Measurements from ENCODE around the gene GPSM1.
A peak's percentile ranks its signal among the peaks of the same experiment; 100 is the strongest.

GPSM1 gene

DNA sequence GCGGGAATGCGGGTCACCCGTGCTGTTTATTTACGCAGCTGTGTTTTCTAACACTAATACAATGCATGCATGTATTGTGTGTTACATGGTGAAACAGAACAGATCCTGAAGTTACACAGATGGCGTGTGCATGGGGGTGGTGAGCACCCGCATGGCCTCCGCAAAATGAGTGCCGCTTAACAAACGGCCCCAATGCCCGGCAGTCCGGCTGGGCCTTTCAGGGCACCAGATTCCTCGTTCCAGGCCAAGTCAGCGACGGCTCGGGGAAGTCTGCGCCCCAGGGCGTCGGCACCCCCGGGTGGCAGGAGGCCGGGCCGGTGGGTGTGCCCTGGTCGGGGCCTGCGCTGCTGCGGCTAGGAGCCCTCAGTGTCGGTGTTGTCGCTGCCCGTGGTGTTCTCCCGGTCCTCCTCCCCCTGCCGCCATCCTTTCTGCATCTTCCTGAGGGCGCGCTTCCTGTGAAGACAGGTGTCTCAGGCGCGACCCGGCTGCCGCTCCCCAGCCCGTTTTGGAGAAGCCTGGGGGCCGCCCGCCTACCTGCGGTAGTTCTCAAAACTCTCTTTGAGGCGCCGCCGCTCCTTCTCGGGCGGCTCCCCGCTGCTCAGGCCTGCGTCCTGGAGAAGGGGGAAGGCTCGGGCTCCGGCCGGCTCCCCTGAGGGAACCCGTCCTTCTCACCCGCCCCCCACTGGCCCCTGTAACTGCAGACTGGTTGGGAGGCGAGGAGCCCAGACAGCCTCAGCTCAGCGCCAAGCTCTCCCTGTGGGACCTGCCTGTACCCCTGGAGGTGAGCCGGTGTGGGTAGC, 36.8 kb downstream of the GPSM1 start:
- no peak for DNase-seq

DNA sequence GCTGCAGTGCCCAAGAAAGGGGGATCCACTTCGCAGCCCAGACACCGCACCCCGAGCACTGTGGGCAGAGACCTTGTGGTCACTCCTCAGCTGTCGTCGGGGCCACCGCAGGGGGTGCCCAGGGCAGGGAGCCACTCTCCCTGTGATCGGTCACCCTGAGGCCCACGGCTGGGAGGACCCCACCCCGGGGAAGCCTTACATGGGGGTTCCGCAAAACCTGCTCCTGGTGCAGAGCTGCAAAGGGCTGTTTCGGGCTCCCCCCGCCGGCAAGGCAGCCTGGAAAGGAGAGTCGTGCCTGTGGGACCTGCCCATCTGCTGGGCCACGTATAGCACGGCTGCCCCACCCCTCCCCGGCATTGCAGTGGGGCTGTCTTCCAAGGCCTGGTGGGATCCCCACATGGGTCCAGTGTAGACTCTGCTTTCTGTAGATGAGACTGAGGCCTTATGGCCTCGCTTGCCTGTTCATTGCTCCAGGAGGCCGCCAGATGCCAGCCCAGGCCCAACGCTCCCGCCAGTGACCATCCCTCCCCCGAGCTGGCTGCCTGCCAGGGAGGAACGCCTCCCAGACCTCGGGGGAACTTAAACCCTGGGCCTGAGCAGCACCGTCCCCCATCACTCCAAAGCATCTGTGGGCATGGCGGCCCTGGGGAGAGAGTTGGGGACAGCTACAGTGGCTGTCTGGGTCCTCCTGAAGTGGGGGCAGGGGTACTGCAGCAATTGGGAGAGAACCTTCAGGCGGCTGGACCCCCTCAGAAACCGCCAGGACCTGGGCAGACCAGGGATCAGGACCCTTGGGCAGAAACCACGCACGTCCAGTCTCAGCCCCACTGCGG, 37.8 kb downstream of the GPSM1 start:
- no peak for DNase-seq

DNA sequence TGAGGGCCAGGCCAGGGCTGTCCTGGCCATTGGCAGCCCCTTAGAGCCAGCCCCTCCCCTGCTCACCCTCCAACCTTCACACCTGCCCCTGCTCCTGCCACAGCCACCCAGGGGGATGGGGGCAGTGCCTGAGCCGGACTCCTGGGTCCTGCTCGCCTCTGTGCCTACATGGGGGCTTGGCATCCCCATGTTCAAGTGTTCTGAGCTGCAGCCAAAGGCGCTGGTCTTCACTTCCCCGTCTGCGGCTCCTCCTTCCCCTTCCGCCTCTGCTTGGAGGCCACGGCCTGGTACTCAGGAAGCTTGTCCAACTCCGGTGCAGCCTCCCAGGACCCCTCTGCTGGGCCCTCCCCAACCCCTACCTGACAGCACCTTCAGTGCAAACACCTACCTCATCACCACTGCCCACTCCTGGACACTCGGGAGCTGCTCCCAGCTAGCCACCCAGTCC, 38.5 kb downstream of the GPSM1 start:
- DNase-seq: no peak

DNA sequence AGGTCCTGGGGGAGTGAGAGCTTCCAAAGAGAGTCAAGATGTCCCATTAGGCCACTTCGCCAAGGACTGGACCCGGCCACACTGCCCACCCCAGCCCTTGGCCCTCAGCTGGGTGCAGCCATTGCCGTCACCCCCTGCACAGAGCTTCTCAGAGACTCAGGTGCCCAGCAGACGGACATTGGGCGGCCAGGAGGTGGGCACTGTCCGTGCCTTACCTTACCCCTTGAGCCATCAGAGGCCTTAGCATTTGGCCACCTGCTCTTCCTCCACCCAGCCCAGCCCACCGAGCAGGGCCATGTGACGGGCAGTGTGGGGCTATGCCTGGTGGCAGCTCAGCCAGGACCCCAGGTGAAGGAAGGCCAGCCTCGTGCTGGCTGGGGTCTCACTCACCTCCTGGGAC, 39.5 kb downstream of the GPSM1 start:
- no peak for DNase-seq

DNA sequence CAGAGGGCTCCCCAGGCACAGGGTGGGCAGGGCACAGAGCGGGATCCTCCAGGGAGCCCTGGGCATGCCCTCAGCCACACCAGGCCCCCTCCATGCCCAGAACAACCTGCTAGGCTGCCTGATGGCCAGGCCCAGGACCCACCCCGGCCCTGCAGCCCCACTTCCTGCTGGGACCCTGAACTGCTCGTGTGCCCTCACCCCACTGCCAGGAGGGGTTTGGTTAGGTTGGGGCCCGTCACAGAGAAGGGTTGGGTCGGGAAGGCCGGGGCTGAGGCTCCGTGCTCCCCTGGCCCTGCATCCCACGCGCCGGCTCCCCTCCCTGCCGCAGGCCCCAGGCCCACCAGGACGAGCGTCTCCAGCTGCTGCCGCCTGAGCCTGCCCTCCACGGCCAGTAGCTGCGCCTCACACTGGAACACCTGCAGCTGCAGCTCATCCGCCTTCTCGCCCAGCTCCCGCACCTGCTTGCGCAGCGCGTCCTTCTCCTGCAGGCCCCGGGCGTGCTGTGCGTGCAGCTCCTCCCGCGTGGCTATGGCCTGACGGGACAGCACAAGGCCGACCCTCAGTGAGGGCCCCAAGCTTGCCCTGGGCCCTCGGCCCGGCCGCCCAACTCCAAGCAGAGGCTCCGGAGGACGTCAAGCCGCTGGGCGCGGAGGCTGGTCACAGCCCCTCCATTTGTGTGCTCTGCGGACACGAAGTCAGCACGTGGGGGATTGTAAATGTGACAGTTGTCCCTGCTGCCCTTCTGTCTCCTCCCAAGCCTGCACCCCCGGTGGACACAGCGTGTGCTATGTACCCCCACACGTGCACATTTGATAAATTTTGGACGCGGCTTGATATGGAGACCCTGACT, 40.2 kb downstream of the GPSM1 start:
- no peak for DNase-seq

DNA sequence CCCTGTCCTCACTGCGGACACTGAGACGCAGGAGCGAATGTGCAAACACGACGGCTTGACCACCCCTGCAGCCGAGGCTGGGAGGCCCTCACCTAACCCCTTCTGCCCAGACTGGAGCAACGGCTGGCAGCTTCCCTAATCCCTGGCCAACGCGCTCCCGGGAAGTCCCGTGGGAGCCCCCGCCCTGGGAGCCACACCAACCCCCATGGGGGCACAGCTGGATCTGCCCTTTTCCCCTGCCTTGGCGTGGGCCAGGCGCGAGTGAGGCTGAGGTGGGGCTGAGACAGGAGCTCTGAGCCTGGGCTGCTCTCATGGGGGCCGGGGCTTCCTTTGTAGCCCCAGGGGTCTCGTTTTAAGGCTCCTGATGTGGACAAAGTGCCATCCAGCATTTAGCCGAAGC, 40.9 kb downstream of the GPSM1 start:
- no peak for DNase-seq

DNA sequence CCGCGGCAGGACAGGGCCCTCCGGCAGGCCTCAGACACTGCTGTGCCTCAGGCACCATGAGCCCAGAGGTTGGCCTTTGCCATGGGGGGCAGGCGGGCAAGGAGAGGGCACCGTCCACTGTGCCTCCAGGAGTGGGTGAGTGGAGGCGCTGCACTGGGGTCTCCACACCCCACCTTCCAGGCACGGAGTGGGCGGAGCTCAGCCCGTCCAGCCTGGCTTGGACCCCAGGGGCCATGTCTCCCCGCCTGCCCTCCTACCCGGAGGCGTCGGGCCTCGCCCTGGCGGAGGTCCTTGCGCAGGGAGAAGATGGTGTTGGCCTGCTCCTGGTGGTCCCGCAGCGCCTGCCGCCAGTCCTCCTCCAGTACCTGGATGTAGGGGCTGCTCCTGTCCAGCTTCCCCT, 42.7 kb downstream of the GPSM1 start:
- DNase-seq: no peak

DNA sequence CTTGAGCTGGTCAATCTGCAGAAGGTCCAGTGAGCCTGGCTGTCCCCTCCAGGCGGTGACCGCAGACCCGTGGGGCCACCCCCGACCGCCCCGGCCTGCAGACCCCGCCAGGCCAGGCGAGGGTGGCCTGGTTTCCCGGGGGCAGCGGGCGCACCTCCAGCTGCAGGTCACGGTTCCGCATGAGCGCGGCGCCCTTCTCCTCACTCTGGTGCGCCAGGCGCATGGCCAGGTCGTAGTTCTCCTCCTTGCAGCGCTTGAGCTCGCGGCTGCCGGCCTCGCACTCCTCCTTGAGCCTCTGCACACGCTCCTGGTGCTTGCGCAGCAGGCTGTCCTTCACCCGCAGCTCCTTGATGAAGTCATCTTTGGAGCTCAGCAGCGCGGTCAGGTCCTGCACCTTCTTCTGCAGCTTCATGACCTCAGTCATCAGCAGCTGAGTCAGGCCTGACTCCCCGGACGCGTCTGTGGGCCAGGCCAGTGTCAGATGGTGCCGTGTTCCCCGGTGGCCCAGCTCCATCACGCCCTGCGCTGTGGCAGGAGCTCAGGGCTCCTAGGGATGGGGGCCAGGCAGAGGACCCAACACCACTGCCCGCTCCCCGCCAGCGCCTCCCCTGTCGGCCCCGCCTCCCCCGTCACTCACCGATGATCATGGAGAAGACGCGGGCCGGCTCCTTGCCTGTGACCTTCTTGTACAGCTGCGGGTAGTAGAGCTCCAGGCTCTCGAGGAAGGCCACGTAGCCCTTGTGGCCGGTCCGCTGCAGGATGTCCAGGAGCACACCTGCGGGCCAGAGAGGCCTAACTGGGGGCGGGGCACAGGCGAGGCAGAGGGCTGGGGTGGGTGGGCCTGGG, 43.6 kb downstream of the GPSM1 start:
- no peak for DNase-seq

DNA sequence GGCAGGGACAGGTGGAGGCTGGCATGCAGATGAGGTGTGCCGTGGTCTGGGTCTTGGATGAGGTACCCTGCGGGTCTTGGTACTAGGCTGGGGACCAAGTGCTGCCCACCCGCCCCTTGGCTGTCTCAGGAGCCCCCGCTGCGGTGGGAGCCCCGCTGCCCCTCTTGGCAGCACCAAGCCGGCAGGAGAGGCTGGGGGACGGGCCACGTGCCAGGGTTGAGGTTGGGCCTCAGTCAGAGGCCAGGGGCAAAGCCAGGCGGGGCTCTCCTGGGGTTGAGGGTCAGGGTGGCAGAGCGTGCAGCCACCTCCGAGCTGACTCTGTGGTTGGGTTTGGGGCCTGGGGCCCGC, 44.2 kb downstream of the GPSM1 start:
- no peak for DNase-seq

DNA sequence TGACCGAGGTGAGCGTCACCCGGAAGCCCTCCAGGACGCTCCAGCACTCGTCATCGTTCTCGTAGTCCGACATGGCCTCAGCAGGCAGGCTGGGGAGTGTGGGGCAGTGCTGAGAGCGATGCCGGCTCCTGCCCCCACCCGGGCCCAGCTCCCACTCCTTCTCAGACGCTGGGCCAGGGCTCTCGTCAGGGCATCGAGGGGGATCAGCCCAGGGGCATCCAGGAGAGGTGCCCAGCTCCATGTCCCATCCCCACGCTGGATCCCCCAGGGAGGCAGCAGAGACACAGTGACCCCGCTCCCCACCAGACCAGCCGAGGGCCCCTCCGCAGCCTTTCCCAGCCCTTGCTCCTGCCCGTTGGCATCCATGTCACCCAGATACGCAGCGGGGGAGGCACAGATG, 44.7 kb downstream of the GPSM1 start:
- no peak for DNase-seq

DNA sequence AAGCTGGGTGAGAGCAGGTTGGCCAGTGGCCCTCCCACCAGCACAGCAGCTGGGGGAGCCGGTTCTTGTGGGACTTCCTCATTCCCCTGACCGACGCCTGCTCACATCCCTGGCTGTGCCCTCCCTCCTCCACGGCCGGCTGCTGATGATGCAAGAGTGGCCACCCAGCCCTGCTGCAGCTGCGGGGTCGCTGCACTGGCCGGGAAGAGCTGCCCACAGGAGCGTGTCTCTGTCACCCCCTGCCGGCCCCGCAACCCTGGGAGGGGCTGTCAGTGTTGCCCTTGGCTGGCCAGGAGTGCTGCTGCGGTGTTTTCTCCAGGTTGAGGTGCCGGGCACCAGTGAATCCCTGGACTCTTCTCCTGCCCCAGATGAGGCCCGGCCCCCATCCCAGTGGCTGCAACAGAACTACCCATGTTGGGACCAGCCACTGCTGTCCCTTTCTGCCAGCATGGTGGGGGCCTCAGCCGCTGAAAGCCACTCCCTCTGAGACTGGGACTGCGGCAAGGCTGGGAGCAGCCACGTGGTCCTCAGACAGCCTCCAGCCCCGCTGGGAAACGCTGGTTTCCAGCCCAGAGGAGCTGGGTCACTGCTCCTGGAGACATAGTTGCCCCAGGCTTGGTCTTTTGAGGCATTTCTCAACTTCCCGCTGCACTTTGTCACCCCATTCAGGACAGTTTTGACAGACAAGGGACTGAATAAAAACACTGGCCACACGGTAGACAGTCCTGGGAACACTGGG, 45.4 kb downstream of the GPSM1 start:
- peak; percentile 80 for DNase-seq

DNA sequence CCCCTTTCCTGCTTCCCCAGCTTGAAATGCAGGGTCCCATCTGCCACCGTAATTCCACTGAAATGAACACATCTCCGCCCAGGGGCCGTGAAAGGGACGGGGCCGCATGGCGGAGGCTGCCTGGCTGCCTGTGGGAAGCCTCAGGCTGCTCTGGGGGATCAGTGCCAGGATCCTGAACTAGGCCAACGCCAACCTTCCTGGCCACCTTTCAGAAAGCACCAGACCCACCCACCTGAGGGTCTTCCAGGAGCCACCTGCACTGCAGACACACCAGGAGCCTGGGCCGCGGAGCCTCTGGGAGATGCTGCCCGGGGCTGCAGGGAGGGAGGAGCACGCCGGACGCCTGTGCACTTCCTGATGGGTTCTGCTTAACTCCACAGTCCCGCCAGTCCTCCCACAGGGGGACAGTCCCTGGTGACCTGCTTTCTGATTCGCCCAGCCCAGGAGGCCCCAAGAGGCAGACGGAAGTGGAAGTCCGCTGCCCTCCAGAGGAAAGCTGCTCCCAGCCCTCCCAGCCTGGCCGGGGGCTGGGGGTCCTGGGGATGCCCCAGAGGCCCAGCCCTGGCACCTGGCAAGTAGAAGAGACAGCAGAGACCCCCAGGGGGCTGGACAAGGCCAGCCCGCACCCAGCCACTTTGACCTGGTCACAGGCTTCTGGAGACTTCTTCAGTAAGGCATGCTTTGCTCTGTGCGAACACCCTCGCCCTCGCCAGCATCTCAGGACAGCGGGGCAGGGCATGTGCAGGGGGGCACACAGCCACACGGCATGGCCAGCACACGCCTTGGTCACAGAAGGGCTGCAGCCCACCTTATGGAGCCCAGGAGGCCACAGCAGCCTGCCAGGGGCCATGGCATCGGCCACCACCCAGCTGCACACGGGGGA, 46.2 kb downstream of the GPSM1 start, which contains the start of gene CARD9:
TSS of gene CARD9 (minus strand) at position 370 of the 883 bp plus-strand sequence. CDS start 1,591 bp downstream, outside the sequence.
- no peak for DNase-seq

DNA sequence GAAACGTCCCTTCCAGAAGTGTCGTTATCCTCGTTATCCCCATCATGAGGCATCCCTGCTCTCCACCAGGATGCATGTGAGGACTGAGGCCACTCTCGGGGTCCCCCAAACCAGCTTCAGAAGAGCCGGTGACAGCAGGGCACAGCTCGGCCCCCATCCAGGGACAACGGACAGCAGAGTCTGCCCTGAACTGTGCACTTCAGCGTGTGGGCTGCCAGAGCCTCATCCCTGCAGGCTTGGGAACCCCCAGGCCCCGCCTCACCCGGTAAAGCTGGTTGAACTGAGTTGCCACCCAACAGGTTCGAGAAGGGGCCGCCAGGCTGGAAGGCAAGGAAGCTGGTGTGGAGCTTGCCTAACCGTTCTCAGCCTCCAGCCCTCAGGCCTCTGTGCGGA, 46.8 kb downstream of the GPSM1 start:
- DNase-seq: no peak

DNA sequence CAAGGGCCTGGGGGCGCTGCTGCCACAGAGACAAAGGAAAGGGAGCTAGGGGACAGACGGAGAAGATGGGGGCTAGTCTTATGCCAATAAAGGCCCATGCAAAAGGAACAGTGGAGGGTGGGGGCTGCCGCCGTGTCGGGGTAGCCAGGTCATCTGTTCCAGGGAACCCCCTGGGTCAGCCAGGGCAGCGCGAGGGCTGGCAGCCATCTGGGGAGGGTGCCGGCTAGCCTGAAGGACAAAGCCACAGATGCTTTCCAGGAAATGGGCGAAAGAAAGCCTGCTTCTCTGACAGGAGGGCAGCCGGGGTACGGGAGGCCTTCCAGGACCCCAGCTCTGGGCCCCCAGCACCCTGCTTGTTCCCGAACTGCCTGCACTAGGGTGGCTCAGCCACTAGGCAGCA, 47.8 kb downstream of the GPSM1 start:
- no peak for DNase-seq

DNA sequence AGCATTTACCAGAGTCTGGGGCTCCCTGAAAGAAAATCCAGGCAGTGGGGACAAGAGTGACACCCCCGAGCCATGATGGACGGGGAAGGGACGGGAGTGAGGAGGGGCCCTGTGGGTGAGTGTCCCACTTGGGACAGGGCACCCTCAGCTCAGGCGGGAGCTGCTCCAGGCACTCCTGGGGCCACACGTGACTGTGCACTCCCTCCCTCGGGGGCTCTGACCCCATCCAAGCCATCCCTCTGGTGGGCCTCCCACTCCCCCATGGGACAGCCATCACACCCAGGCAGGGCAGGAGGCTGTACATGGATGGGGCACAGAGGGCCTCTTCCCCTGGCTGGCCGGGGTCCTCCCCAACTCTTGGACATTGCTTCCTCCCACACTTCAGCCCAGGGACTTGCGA, 49.1 kb downstream of the GPSM1 start:
- DNase-seq: no peak

DNA sequence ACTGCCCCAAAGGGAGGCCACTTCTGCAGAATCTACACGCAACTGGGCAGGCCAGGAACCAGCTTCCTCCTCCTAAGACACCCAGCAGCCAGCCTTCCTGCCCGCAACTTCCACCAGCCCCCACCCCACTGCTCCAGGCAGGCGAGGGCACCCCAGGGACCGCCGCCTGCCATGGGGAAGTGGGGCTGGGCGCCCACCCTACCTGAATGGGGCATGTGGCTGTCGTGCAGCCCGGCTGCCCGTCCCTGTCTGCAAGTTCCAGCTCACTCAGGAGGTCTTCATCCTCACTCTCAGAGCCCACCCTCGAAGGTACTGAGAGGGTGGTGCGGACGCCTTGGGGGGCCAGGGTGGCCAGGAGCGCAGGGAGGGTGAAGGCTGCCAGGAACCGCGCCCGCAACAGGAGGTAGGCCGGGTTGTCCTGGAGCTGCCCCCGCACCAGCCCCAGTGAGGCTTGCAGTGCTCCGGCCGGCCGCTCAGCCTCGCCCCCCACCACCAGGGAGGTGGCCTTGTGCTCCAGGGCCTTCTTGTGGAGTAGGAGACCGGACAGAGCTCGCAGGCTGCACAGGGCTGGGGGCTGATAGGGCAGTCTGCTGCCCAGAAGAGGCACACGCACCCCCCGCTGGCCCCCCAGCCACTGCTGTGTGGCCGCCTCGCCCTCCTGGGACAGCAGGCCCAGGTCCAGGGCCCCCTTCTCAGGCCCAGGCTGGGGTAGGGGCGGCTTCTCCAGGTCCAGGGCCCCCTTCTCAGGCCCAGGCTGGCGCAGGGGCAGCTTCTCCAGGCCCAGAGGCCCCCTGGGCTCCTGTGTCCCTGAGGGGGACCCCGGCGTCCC, 50.2 kb downstream of the GPSM1 start:
- DNase-seq: no peak

DNA sequence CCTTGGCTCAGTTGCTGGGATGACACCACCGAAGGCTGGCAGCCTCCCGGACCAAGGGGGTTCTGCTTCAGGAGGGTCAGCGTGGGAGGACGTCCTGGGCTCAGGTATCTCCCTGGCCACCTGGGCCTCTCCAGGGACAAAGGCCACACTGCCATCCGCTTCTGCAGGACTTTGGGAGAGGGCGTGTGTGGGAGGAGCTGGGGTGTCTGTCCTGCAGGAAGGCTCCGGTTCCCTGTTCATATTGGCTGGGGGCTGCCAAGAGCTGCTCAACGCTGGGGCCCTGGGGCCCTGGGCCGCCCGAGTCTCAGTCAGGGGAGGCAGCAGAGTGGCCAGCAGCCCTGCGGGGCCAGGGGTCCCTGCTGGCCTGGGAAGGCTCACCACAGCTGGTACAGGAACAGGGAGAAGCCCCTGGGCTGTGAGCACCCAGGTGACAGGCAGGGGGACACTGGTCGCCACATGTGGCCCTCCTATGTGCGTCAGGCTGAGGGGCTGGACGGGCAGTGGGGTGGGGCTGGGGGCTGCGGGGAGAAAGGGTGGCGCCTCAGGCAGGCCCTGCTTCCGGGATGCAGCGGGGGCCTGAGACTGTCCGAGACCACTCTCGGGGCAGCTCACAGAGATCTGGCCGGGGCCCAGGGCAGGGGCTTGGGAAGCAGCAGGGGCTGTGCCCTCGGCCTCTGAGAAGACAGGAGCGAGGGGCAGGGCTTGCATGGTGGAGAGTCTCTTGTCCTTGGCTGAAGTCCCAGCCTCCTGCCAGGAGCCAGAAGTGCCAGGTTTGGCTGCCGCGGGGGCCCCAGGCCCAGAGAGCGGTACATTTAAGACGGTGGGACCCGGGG, 51.0 kb downstream of the GPSM1 start:
- DNase-seq: no peak

DNA sequence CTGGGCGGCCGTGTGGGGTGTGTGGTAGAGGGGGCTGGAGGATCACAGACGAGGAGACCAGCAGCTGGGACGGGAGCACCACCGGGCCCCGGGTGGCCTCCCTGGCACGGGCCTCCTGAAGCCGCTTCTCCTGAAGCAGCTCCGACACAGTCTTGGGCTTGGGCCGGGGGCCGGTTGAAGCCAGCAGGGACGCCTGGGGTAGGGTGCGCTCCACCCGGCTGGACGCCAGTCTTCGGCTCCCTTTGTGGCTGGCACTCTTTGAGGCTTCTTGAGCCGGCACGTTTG, 51.6 kb downstream of the GPSM1 start:
- no peak for DNase-seq

DNA sequence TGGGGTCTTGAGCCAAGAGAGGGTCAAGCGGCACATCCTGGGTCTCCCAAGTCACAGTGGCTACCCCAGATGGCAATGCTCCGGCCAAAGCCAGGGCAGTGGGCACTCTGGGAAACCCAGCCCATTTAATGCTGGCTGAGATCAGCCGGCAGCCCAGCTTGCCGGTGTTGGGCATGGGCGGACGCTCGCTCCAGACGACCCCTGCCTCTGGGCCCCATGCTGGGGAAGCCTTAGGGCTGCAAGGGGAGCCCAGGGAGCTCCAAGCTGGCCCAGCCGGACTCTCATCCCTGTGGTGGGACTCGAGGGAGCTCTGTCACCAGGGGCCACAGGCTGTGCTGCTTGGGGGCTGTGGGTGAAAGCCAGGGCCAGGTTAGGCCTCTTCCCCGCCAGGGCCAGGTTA, 52.1 kb downstream of the GPSM1 start:
- DNase-seq: no peak
